GM18907 (cell line): ENCODE measurements around the gene MGAT5.

Source experiments
- ATAC-seq: cut with Tn5 transposase; IDR thresholded peaks from one replicate; pipeline ENCODE4 v1.9.1; 2021; ENCODE audit warnings: mild to moderate bottlenecking, moderate library complexity; ENCODE audit not compliant: unreplicated experiment

Gene MGAT5

DNA sequence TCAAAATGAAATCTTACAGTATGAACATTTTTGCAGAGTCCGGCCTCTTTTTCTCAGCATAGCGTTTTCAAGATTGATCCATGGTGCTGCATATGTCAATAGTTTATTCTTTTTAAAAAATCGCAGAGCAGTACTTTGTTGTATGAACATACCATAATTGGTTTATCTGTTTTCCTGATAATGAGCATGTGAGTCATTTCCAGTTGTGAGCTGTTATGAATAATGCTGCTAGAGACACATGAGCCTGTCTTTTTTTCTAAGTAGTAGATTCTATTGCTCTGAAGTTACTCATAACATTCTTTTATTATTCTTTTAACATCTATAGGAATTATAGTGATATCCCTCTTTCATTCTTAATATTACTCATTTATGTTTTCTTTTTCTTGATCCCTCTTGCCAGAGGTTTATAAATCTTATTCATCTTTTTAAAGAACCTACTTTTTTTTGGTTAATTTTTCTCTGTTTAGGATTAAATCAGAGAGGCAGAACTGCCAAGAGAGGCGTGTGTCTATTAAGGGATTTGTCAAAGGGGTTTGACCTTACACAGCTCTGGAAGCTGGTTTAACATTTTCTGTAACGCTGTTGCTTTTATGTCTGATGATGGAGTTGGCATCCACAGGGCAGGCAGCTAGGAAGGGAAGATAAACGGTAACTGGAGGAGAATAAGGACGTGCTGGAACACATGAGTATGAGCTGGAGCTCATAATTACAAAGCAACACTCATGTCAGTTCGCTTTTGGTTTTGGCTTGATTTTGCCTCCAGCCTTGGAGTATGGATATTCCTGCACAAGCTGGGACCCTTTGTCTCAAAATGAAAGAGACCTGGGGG, 47.4 kb downstream of the MGAT5 start:
- ATAC-seq = no peak

DNA sequence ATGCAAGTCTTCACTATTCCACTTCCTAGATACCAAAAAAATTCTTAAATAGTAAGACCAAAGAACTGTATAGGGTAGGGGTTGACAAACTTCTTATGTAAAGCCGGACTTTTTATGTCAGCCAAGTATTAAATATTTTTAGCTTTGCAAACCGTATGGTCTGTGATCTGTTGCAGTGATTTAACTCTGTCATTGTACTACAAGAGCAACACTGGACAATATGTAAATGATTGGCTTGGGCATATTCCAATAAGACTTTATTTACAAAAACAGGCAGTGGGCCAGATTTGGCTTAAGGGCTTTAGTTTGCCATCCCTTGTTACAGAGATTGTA, 48.0 kb downstream of the MGAT5 start:
- ATAC-seq = no peak

DNA sequence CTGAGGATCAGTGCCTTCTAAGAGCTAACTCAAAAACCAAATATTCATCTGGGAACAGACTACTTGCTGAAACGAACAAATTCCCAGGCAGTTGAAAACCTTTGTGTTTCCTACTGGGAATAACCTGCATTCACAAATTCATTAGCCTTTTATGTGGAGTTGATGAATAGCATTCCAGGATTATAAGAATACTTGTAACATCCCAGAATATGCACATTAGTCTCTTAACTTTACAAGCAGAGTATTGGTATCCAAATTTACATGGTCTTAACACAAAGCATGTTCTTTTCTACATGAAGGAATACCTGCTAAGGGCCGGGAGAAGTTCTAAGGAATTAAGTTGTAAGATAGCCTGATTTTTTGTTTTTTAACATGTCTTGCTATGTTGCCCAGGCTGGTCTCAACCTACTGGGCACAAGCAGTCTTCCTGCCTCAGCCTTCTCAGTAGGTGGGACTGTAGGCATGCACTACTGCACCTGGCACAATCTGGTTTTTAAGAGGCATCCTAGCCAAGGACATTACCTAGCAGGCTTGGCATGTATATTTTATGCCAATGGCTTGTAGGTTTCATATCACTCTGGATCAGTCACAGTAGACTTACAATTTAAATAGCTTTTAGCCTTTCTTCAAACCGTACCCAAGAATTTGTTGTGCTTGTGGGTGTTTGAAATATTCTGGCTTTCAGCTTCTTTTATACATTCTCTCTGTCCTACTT, 50.7 kb downstream of the MGAT5 start:
- no peak for ATAC-seq

DNA sequence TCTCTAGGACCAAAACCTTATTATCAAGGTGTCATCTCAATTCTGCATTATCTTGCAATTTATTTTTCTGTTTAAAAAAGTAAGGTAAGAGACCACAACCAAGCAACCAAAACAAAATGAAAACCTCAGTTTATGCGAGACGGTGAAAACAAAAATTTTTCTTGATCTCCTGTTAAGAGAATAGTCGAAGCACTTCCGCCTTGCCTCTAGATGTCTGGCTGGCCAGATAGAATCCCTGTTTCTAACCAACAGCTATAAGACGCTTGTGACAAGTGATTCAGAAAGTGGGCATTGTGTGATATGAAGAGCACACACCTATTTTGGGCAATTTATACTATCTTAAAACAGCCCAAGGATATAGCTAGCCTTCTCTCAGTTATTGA, 51.2 kb downstream of the MGAT5 start:
- no peak for ATAC-seq

DNA sequence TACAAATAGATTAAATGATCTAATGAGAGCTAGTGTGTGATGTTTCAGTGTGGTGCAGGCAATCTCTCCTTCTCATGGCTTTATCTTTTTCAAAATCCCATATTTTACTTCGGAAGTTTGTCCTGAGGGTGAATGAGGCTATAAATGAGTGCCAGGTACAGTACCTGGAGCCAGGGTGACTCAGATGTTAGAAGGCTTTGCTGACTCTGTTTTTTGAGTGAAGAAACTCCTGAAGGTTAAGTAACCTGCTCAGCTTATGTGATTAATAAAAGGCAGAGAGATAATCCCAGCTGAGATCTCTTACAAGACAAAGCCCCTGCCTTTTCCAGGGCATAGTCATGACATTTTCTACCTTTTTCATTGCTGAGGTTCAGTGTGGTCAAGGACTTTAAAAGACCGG, 52.6 kb downstream of the MGAT5 start:
- no peak for ATAC-seq

DNA sequence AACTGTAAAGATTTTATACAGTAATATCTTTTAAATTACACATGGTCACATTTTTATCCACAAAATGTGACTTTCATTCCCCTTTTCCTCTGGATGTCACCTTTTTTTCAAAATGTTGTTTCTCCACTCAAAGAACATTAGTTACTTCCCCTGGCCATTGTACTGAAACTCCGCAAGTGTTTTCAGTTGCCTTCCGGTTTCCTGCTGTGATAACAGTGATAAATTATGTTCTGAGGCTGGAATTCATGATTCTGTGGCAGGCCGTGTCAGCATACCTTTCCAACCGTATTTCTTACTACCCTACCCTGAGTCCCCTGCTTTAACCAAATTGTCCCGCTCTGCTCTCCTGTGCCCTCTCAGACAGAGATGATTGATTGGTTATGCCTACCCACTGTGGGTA, 53.5 kb downstream of the MGAT5 start:
- ATAC-seq = no peak

DNA sequence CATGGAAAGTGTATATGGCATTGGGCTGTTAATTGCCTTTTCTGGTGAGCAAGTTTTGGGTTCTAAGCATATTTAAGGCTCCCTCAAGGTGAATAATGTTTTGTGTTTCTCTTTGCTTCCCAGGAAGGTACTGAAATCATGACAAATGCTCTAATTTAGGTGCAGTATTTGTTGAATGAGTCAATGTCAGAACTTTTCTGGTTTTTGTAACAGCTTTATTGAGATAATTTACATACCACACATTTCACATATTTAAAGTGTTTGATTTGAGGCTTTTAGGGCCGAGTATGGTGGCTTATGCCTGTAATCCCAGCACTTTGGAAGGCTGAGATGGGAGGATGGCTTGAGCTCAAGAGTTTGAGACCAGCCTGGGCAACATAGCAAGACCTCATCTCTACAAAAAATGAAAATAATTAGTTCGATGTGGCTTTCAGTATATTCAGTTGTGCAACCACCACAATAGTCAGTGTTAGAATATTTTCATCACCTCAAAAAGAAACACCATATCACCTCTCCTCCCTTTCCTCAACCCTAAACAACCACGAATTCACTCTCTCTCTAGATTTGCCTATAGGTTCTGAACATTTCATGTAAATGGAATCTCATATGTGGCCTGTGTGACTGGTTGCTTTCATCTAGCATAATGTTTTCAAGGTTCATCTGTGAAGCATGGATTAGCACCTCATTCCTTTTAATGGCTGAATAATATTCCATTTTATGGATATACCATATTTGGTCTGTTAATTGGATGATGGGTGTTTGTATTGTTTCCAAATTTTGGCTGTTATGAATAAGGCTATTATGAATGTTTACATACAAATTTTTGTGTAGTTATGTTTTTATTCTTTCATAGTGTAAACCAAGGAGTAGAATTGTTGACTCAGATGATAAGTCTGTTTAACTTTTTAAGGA, 54.9 kb downstream of the MGAT5 start:
- ATAC-seq = no peak

DNA sequence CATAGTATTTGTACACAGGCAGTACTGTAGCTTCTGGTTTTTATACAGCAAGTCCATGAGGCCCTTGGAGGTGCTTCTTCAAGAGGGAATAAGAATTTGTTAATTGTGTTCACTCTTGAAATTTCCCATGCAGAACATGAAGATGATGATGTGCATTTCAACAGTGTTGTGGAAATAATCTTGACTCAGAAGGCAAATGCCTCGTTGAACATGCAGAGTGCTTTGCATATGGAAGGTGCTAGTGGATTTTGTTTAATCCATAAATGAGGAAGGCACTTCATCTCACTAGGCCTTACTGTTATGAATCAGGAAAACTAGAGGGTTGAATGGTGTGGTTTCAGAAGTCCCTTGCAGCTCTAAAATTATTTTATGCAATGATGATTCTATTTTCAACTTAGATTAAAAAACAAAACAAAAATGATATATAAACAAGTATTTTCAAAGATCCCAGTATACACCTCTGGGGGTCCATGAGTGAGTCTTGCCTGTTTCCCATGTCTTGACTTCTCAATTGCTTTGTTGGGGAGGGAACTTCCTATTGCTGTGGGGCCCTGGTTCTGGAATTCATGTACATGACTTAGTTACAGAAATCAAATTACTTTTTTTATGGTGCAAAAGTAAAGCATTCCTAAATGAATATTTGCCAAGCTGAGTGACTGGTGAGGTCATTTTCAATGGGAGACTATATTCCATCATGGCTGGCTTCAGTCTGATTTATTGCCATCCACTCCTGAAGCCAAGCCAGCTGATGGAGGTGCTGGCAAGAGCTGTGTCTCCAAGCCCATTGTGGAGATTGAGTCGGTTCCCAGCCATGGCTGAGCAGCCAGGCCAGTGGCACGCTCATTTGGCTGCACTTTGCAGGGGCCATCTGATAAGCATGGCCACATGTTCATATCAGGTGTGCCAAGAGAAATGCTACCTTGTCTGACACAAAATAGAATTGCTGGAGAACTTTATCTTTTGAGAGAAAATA, 56.5 kb downstream of the MGAT5 start:
- no peak for ATAC-seq

DNA sequence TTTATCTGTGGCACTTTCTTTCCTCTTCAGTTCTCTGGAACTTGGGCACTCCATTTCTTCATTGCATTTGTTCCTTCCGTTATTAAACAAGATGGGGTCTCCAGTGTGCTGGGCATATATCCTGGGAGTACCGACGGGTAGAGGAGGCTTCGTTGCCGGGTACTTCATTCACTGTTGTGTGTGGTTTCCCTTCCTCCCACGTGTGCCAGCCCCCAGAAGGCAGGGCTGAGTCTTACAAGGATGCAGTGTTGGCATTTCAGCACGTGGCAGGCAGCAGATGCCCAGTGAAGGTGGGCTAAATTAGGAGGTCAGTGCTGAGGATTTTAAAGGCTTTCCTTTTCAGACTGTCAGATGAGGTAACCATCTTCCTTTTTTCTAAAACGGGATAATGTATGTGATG, 58.6 kb downstream of the MGAT5 start:
- ATAC-seq = no peak

DNA sequence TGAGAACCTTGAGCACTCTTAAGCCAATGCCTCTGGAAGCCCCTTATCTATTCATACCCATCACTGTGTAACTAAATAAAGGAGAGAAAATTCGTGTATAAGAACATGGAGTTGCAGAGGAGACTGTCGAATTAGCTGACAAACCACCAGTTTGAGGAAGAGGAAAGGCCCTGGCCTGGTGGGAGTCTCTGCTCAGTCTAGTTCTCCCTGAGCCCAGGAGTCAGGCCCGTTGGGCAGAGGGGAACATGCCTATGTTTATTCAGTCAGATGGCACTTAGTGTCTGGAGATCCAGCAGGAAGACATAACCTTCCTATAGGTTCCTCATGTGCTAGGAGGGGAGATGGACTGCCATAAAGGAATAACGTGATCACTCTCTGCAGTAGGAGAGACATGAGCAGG, 60.3 kb downstream of the MGAT5 start:
- no peak for ATAC-seq

DNA sequence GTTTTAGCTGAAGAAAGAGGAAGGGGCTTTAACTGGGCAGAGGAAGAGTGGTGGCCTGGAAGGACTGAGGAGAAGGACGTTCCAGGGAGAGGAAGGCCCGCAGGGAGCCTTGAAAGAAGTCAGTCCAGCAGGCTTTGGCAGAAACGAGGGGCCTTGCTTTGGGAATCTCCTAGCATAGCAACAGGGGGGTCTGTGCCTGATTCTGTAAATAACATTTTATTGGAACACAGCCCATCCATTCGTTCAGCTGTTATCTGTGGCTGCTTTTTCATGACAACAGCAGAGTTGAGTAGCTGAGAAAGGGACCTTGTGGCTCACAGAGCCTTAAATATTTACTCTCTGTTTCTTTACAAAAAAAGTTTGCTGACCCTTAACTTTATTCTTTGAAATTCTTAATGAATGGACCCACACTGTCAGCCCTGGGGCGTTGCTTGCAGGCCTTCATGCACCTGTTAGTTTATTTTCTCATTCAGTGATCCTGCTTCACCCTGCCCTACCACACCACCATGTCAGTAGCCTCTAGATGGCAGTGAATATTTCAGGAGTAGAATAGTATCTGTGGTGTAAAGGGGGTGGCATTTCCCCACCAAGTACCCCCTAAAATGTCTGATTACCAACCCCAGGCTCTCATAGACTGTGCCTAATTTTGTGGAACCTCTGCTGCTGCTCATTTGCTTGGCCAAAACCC, 61.0 kb downstream of the MGAT5 start:
- no peak for ATAC-seq

DNA sequence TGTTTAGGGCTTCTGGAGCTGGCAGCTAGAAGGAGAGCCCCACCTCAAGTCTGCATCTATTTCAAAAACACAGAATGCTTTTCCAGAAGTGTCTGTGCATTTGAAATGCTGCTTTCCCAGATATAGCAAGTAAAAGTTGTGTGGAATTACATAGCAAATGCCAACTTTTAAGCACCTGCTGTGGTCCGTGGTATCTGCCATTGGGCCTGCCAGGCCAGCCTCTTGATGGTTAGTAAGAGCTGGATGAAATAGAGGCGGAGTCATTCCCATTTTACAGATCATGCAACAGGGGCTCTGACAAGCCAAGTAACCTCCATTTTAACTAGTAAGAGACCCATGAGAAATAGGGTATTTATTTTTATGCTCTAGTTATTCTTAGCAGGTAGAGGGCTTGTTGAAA, 61.6 kb downstream of the MGAT5 start:
- no peak for ATAC-seq

DNA sequence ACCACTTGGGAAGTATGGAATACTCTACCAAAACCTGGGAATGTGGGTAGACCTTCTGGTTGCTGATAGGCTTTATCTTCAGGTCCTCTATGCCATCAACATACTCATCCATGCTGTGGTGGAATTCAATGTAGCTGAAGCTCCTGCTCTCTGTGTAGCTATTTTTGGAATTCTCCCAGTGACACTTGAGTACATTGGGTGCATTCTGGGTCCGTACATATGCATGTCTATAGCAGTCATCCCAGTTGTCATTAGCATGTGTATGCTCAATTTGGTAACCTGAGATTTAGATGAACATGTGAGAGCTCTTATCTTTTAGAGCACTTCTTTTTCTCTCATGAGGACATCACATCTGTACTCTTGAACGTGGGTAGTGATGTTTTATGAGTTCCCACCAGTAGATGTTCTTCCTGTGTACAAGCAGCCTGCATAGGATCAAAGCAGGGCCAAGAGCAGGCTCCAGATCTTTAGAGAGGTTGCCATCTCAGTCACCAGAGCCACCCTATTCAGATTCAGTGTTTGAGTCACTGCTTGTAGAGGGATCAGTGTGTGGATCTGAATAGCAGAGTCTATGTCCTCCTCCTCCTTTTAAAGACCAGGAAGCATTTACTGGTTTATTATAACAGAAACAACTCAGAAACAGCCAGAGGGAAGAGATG, 65.9 kb downstream of the MGAT5 start:
- no peak for ATAC-seq

DNA sequence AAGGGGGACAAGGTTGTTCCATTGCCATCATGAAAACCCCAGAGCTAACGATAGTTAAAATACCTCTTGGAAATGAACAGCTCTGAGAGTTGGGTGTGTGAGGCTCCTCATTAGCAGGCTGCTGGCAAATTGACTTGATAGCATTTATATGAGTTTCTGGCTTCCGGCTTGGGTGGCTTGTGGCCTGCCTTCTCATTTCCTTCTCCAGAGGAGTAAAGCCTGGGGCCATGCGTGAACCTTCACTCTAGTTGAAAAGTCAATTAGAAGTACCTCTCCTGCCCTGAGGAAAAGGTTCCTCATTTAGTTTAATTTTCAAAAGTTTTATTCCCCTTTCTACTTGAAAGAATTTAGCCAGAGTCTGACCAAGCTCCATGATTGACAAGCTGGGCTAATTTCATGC, 67.1 kb downstream of the MGAT5 start:
- ATAC-seq = no peak

DNA sequence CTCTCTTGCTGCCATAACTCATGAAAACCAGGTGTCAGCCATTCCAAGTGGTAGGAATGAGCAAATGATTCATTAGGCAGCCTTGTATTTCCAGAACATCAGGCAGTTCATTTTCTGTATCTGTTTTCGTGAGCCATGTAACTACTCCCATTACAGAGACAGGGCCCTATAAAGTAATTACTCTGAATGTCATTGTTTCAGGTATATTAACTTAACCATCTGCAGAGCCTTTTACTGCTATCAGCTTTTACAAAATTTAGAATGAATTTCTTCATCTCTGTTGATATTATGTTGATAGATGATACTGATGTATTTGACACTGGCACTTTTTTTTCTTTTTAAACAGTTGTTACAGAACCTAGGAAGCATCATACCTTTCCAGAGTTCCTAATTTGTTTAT, 69.9 kb downstream of the MGAT5 start:
- no peak for ATAC-seq

DNA sequence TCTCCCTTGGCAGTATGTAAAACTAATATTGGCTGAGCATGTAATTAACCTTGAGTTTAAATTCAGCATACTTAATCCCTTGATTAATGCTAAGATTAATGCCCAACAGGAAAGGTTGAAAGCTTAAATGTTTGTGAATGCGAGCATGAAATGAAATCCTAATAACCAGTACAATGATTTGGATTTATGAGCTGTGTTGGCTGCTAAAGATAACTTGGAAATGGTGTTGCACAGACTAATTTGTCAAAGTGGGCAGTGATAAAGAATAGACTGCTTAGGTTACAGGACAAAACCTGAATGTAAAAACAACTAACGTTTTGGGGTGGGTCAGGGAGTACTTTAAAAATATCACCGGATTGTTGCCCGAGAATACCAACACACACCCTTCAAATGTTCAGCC, 70.6 kb downstream of the MGAT5 start:
- no peak for ATAC-seq

DNA sequence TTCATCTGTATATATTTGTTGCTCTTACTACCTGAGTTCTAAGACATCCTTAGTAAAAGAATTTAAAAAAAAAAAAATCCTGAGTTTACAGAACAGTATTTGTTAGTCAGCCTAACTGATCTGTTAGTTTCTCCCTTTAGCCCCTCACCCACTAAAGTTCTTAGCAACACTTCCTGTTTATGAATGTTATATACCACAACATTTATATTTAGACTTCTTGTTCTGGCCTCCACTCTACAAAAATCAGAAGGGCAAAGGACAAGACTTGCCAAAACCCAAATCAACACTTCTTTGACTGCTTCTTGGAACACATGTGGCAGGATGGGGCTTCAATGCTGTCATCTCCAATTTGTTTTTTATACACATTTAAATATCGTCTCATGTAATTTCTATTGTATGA, 71.1 kb downstream of the MGAT5 start:
- peak; percentile 65 for ATAC-seq

DNA sequence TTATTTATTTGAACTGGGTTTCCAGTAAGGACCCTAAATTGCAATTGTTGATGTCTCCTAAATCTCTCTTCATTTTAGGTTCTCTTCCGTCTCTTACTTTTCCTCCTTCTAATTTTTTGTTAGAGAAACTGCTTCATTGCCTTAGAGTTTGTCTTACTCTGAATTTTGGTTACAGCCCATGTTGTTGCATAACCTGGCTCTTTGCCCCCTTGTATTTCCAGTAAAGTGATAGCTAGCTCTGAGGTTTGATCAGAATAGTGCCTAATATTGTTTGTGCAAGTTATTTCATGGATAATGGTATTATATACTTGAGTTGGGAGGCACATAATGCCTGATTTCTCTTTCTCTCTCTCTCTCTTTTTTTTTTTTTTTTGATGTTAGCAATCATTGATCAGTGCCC, 71.8 kb downstream of the MGAT5 start:
- ATAC-seq = no peak

DNA sequence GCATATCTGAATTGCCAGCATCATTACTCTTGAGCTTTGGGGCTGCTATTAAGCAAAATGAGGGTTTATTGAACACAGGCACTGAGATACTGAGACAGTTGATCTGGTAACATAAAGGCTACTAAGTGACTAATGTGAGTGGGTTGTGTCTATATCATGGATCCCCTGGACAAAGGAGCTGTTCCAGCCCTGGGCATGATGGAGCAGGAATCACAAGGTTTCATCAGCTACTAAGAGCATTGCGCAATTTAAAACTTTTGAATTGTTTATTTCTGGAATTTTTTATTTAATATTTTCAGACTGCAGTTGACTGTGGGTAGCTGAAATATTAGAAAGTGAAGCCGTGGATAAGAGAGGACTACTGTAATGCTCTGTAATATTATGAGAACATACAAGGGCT, 73.5 kb downstream of the MGAT5 start:
- ATAC-seq = no peak
